Heart right ventricle (tissue), 16 donors: ENCODE data around the gene DRAXIN. TPM values are rescaled to one million over a fixed set of nuclear protein-coding genes. Genes with fewer than 3 reads are reported as not detected.
A peak's percentile ranks its signal among the peaks of the same experiment; 100 is the strongest.

ENCODE experiments used
- ATAC-seq, 8 donors: fragments of 200-7000 bp; cut with Tn5 transposase; one replicate each; pipeline ENCODE4 v1.9.1; 2020; ENCODE audit warnings: mild to moderate bottlenecking in 8 of 8, moderate library complexity in 8 of 8, moderate number of reproducible peaks in 1 of 8
- DNase-seq, 2 donors: peaks; one replicate each; pipeline ENCODE4 v3.0.0-alpha.2; 2020
- H3K27ac ChIP-seq, 10 donors: fragments of 200-600 bp; sonication (generic) in 2 of 10; one replicate each; pipeline versions ENCODE4 v1.5.0 to v1.8.0; 2020 to 2022; ENCODE audit warnings: mild to moderate bottlenecking in 3 of 10
- H3K27me3 ChIP-seq, 7 donors: fragments of 200-600 bp; one replicate each; pipeline ENCODE4 v1.8.0; 2021 to 2022; ENCODE audit warnings: mild to moderate bottlenecking in 2 of 7
- H3K36me3 ChIP-seq, 9 donors: fragments of 200-600 bp; sonication (generic) in 1 of 9; one replicate each; pipeline versions ENCODE4 v1.5.0 to v1.8.0; 2020 to 2022; ENCODE audit warnings: mild to moderate bottlenecking in 2 of 9
- H3K4me1 ChIP-seq, 9 donors: fragments of 200-600 bp; sonication (generic) in 1 of 9; one replicate each; pipeline versions ENCODE4 v1.5.0 to v1.8.0; 2020 to 2022; ENCODE audit warnings: mild to moderate bottlenecking in 4 of 9
- H3K4me3 ChIP-seq, 10 donors: fragments of 200-600 bp; sonication (generic) in 2 of 10; one replicate each; pipeline versions ENCODE4 v1.5.0 to v1.8.0; 2020 to 2022; ENCODE audit warnings: mild to moderate bottlenecking in 7 of 10, moderate library complexity in 2 of 10
- H3K9me3 ChIP-seq, 11 donors: fragments of 200-600 bp in 10 of 11; sonication (generic) in 2 of 11; one replicate each; pipeline versions ENCODE4 v1.5.0 to v1.8.0; 2013 to 2022; ENCODE audit warnings: mild to moderate bottlenecking in 2 of 11, control low read depth in 1 of 11, moderate library complexity in 1 of 11
- WGBS, 2 donors: extraction: QIAGEN DNeasy Blood & Tissue Kit; methylation state at CpG; one replicate each; pipeline ENCODE4 v1.1.7; 2013; ENCODE audit warnings: inconsistent platforms in 1 of 2; 5-methylcytosine and 5-hydroxymethylcytosine counted together
- intact Hi-C, 10 donors: fragments of 100-400 bp; cut with DNase I; formaldehyde crosslinking; loops; one replicate each; pipeline versions ENCODE4 v1.11.1 to v1.14.2; 2022
- polyA plus RNA-seq, 2 donors: library from polyadenylated mRNA; stranded (reverse); fragments of 200-250 nt; gene quantifications; one replicate each; pipeline ENCODE4 v1.2.3, GENCODE V29; 2013
- total RNA-seq, 10 donors: library from RNA; stranded (reverse); fragmentation: NEBNext Ultra II Directional in 3 of 10; extraction: Animal tissue kit (Norgen Biotek cat#: 25700) in 3 of 10; gene quantifications; one replicate each; pipeline versions ENCODE4 v1.2.1 to v1.2.4, GENCODE V29; 2021 to 2023
- TF ChIP-seq, protein P1 (sequence below), 9 donors: fragments of 200-600 bp; sonication (generic) in 2 of 9; IDR thresholded peaks; one replicate each; pipeline versions ENCODE4 v1.5.0 to v1.8.0; 2021 to 2022; ENCODE audit warnings: antibody characterized with exemption in 9 of 9, mild to moderate bottlenecking in 5 of 9, moderate library complexity in 1 of 9
- donor health status: Arrhythmogenic right ventricular cardiomyopathy.
- donor health status: ischemic (EF 13 %, LVEDD 7.1; RV severe dilation, severe dysfunction).
- donor health status: healthy with polysubstance abuse.
- donor health status: DM: no; HTN: yes; CAD: no.
- donor health status: DM: no; HTN: no; CAD: no.
- donor health status: ischemic (EF 25% LVEDD 6.9; RV normal size, moderate dysfunction).
- donor health status: ischemic (EF 25% LVEDD 5.7; RV mildly dilated, moderate dysfunction).
- donor health status: healthy.
- donor health status: DM: yes; HTN: yes; CAD: no.
- donor health status: Ischemic cardiomyopathy.
- donor health status: ischemic (EF 35%, LVEDD 5.7; RV mildly dilated, moderate dysfunction).
- donor health status: nonischemic (EF 11% LVEDD 7.7; RV severe dilation, severe dysfunction).
- donor health status: DM: yes; HTN: yes; CAD: no.
- donor health status: PGD.
- donor health status: ischemic (EF 29% LVEDD 5.4; RV normal size, mild dysfunction).
- donor health status: nonischemic (EF 23%, LVEDD 6.1; RV moderate dilation, normal function).

Gene DRAXIN
- total and polyA plus RNA-seq, 12 donors, result 0.01 to 0.18 (median 0.08) TPM; not detected in 2

DNA sequence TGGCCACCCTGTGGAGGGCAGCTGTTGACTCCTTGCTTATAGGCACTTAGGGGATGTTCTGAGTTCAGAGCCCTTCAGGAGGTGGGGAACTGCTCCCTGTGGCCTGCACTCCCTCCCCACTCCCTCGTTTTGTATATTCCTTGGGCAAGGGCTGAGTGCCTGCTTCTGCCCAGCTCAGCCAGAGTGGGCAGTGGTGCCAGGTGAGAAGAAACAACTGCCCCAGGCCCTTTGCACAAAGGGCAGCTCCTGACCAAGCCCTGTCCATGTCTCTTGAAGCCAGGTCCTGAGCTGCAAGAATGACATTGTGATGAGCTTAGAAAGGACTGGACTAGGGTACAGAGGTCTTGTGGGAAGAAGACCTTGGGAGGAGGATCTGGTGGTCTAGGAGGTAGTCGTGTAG lies 46.6 kb downstream of the DRAXIN start:
- no peak for ATAC-seq
- no peaks in the 10 kb centered on the region for H3K36me3 ChIP-seq
- no peaks in the 10 kb centered on the region for H3K9me3 ChIP-seq
- peak overlapping the region in 1 of 10 donors; percentile 18 for H3K4me3 ChIP-seq
- peaks cover 0 to 74% (median 22%) of the 10 kb centered on the region in 9 donors for H3K4me1 ChIP-seq
- no peaks in the 10 kb centered on the region for H3K27me3 ChIP-seq
- DNase-seq, result no peak
- H3K27ac ChIP-seq, result peak overlapping the region in 2 of 10 donors; percentile 92 to 97
- intact Hi-C loops, result loop anchor here in 4 of 10 donors (5.0 kb wide), 4 partner anchors 44 to 69 kb away; partner anchors contain the start of genes CLCN6 (in 1 of the 4) and MTHFR (in 1 of the 4)
- 79 to 87% methylated on average over 2 of the region's 2 CpGs for WGBS, 2 donors
- TF ChIP-seq, protein P1, sequence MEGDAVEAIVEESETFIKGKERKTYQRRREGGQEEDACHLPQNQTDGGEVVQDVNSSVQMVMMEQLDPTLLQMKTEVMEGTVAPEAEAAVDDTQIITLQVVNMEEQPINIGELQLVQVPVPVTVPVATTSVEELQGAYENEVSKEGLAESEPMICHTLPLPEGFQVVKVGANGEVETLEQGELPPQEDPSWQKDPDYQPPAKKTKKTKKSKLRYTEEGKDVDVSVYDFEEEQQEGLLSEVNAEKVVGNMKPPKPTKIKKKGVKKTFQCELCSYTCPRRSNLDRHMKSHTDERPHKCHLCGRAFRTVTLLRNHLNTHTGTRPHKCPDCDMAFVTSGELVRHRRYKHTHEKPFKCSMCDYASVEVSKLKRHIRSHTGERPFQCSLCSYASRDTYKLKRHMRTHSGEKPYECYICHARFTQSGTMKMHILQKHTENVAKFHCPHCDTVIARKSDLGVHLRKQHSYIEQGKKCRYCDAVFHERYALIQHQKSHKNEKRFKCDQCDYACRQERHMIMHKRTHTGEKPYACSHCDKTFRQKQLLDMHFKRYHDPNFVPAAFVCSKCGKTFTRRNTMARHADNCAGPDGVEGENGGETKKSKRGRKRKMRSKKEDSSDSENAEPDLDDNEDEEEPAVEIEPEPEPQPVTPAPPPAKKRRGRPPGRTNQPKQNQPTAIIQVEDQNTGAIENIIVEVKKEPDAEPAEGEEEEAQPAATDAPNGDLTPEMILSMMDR (IDR thresholded peaks at IDR 0.05), result no peak

DNA sequence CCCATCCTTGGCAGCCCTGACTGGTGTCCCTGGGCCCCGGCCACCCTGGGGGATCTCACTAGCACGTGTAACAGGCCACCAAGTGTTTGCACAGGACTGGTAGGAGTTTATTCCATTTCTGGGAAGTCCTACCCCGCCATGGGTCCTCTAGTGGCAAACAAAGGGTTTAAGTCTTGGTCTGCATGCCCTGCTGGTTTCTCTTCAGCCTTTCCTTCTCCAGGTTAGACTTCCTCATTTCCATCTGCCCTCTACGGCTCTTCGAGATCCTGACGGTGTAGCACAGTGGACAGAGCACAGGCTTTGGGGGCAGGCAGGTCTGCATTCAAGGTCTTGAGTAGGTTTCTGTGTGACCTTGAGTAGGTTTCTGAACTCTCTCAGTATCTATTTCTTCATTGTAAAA lies 47.3 kb downstream of the DRAXIN start:
- no peak for DNase-seq

GRCh38 chr1:11740258-11741192 lies 49.0 kb downstream of the DRAXIN start:
- no peak for DNase-seq

More for the DNA sequence above, 47.3 kb downstream of the DRAXIN start:
- no peak for ATAC-seq
- WGBS, 2 donors, result 84 to 87% methylated on average over 6 of the region's 6 CpGs
- intact Hi-C loops, result loop anchor here in 4 of 10 donors (5.0 kb wide), 4 partner anchors 44 to 69 kb away; partner anchors contain the start of genes CLCN6 (in 1 of the 4) and MTHFR (in 1 of the 4)
- no peaks in the 10 kb centered on the region for H3K9me3 ChIP-seq
- no peaks in the 10 kb centered on the region for H3K36me3 ChIP-seq
- peaks cover 0 to 73% (median 22%) of the 10 kb centered on the region in 9 donors for H3K4me1 ChIP-seq
- H3K27me3 ChIP-seq, result no peaks in the 10 kb centered on the region
- TF ChIP-seq, protein P1 (IDR thresholded peaks at IDR 0.05), result no peak
- peak overlapping the region in 1 of 10 donors; percentile 18 for H3K4me3 ChIP-seq
- H3K27ac ChIP-seq, result peak overlapping the region in 1 of 10 donors; percentile 97

DNA sequence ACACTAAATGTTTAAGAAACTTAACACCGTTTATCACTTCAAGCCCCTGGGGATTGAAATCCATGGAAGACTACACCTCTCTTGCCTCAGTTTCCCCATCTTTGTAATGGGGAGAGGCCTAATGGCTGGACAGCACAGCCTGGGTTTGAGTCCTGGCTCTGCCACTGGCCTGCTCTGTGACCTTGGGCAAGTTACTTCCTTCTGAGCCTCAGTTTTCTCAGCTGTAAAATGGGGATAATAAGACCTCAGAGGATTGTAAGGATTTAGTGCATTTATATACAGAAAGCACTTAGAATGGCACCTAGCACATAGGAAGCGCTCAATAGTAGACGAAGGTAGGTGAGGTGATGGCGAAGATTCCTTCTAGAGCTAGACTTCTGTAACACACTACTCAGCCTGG lies 50.0 kb downstream of the DRAXIN start:
- 90 to 94% methylated on average over 4 of the region's 4 CpGs for WGBS, 2 donors
- TF ChIP-seq, protein P1 (IDR thresholded peaks at IDR 0.05), result no peak
- DNase-seq (no peak), ATAC-seq (no peak)
- intact Hi-C loops, result loop anchor here in 1 of 10 donors (10.0 kb wide), 1 partner anchor 73 kb away; no protein-coding TSS in a partner anchor
- no peaks in the 10 kb centered on the region for H3K9me3 ChIP-seq
- H3K27ac ChIP-seq, result peak overlapping the region in 1 of 10 donors; percentile 49
- no peaks in the 10 kb centered on the region for H3K27me3 ChIP-seq
- peaks cover 0 to 26% (median 0%) of the 10 kb centered on the region in 9 donors for H3K36me3 ChIP-seq
- peaks cover 0 to 75% (median 18%) of the 10 kb centered on the region in 9 donors for H3K4me1 ChIP-seq
- H3K4me3 ChIP-seq, result no peak overlapping the region

More at GRCh38 chr1:11740258-11741192, 49.0 kb downstream of the DRAXIN start:
- Histone ChIP-seq H3K9me3 (no peaks in the 10 kb centered on the region), H3K4me3 (no peak overlapping the region), H3K36me3 (peaks cover 0 to 16% (median 0%) of the 10 kb centered on the region in 9 donors), H3K27ac (peak overlapping the region in 1 of 10 donors; percentile 49), H3K4me1 (peaks cover 0 to 69% (median 16%) of the 10 kb centered on the region in 9 donors), H3K27me3 (no peaks in the 10 kb centered on the region)
- ATAC-seq, result no peak
- TF ChIP-seq, protein P1 (IDR thresholded peaks at IDR 0.05), result no peak
- intact Hi-C loops, result loop anchor here in 1 of 10 donors (10.0 kb wide), 1 partner anchor 74 kb away; no protein-coding TSS in a partner anchor
- 66 to 68% methylated on average over 15 of the region's 15 CpGs for WGBS, 2 donors
